ENCODE results near the gene WASF2. TPM values are rescaled to one million over a fixed set of nuclear protein-coding genes. Genes with fewer than 3 reads are reported as not detected.

Gene WASF2
- total RNA-seq, 2 experiments from 2014 or later: 119 to 121 TPM

GRCh38 chr1:27528818-27529703, 39.1 kb upstream of the WASF2 start:
- no peaks in the 10 kb centered on the region for H3K27me3 ChIP-seq (ENCODE audit: control insufficient read depth in 1 of 2, insufficient read depth in 2 of 2, low read length in 2 of 2)
- H3K9me3 ChIP-seq (ENCODE audit: control insufficient read depth in 1 of 2, insufficient read depth in 1 of 2, low read length in 2 of 2): no peaks in the 10 kb centered on the region
- no peaks in the 10 kb centered on the region for H3K27me3 Mint-ChIP-seq
- CTCF ChIA-PET: no interaction called here
- peaks cover 12% of the 10 kb centered on the region for H3K36me3 ChIP-seq (ENCODE audit: insufficient read depth, low read length)
- intact Hi-C loops (cut with DNase I, micrococcal nuclease): loop anchor here in 1 of 2 experiments (10.0 kb wide), 1 partner anchor 136 kb away; no protein-coding TSS in a partner anchor
- H3K9me3 Mint-ChIP-seq: no peaks in the 10 kb centered on the region
- no peak for ATAC-seq (ENCODE audit: poor library complexity)
- POLR2A ChIA-PET: interaction anchor here (1.3 kb wide), 1 partner anchor 134 kb away, joined by 3 read pairs; no protein-coding TSS in a partner anchor
- H3K4me3 Mint-ChIP-seq: peak overlapping the region; percentile 82
- H3K4me1 ChIP-seq (ENCODE audit: insufficient read depth, low read length): peaks cover 63% of the 10 kb centered on the region
- TF ChIP-seq CTCF (IDR thresholded peaks at IDR 0.05): no peak
- H3K27ac ChIP-seq (ENCODE audit: low read depth in 1 of 2, low read length in 2 of 2): peak overlapping the region in 1 of 2 donors; percentile 43
- H3K4me1 Mint-ChIP-seq (ENCODE audit: low read depth): peaks cover 68% of the 10 kb centered on the region
- H3K4me3 ChIP-seq (ENCODE audit: low read length): peak overlapping the region; percentile 38
- DNase-seq: peak in 1 of 14 experiments; percentile 26
- H3K36me3 Mint-ChIP-seq (ENCODE audit: low read depth): peaks cover 33% of the 10 kb centered on the region
- peak overlapping the region; percentile 86 for H3K27ac Mint-ChIP-seq

GRCh38 chr1:27527890-27528817, 38.2 kb upstream of the WASF2 start:
- H3K36me3 ChIP-seq (ENCODE audit: insufficient read depth, low read length): peaks cover 5% of the 10 kb centered on the region
- Mint-ChIP-seq H3K27me3 (no peaks in the 10 kb centered on the region), H3K9me3 (no peaks in the 10 kb centered on the region), H3K27ac (peak overlapping the region; percentile 86), H3K4me1 (ENCODE audit: low read depth) (peaks cover 74% of the 10 kb centered on the region), H3K4me3 (peak overlapping the region; percentile 82), H3K36me3 (ENCODE audit: low read depth) (peaks cover 24% of the 10 kb centered on the region)
- peak overlapping the region; percentile 45 for H3K4me3 ChIP-seq (ENCODE audit: low read length)
- H3K27me3 ChIP-seq (ENCODE audit: control insufficient read depth in 1 of 2, insufficient read depth in 2 of 2, low read length in 2 of 2): no peaks in the 10 kb centered on the region
- POLR2A ChIA-PET: interaction anchor here (0.7 to 3.9 kb wide), 4 partner anchors 28 to 135 kb away, joined by 3 to 26 read pairs (median 7); partner anchors contain the start of gene WASF2
- peak overlapping the region in 1 of 2 donors; percentile 57 for H3K27ac ChIP-seq (ENCODE audit: low read depth in 1 of 2, low read length in 2 of 2)
- ATAC-seq (ENCODE audit: poor library complexity) (peak; percentile 59), DNase-seq (peak; percentile 39 to 87 (median 50))
- intact Hi-C loops (cut with DNase I, micrococcal nuclease): loop anchor here in 1 of 2 experiments (10.0 kb wide), 1 partner anchor 137 kb away; no protein-coding TSS in a partner anchor
- no peak for TF ChIP-seq CTCF (IDR thresholded peaks at IDR 0.05)
- H3K4me1 ChIP-seq (ENCODE audit: insufficient read depth, low read length): peaks cover 72% of the 10 kb centered on the region
- no peaks in the 10 kb centered on the region for H3K9me3 ChIP-seq (ENCODE audit: control insufficient read depth in 1 of 2, insufficient read depth in 1 of 2, low read length in 2 of 2)
- CTCF ChIA-PET: interaction anchor here (1.0 to 1.2 kb wide), 2 partner anchors 29 to 80 kb away, joined by 4 to 5 read pairs; no protein-coding TSS in a partner anchor

Measured in CD4-positive, alpha-beta T cell (primary cell).